NCI-H526 treated with DMSO at 0.1 percent for 48 hours (cell line): ENCODE results near the gene SH3PXD2A.
A peak's percentile ranks its signal among the peaks of the same experiment; 100 is the strongest.

Experiments used
- DNase-seq: peaks from one replicate; lab custom pipeline; 2025; lab: John Stamatoyannopoulos, UW

SH3PXD2A gene, protein sequence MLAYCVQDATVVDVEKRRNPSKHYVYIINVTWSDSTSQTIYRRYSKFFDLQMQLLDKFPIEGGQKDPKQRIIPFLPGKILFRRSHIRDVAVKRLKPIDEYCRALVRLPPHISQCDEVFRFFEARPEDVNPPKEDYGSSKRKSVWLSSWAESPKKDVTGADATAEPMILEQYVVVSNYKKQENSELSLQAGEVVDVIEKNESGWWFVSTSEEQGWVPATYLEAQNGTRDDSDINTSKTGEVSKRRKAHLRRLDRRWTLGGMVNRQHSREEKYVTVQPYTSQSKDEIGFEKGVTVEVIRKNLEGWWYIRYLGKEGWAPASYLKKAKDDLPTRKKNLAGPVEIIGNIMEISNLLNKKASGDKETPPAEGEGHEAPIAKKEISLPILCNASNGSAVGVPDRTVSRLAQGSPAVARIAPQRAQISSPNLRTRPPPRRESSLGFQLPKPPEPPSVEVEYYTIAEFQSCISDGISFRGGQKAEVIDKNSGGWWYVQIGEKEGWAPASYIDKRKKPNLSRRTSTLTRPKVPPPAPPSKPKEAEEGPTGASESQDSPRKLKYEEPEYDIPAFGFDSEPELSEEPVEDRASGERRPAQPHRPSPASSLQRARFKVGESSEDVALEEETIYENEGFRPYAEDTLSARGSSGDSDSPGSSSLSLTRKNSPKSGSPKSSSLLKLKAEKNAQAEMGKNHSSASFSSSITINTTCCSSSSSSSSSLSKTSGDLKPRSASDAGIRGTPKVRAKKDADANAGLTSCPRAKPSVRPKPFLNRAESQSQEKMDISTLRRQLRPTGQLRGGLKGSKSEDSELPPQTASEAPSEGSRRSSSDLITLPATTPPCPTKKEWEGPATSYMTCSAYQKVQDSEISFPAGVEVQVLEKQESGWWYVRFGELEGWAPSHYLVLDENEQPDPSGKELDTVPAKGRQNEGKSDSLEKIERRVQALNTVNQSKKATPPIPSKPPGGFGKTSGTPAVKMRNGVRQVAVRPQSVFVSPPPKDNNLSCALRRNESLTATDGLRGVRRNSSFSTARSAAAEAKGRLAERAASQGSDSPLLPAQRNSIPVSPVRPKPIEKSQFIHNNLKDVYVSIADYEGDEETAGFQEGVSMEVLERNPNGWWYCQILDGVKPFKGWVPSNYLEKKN

DNA sequence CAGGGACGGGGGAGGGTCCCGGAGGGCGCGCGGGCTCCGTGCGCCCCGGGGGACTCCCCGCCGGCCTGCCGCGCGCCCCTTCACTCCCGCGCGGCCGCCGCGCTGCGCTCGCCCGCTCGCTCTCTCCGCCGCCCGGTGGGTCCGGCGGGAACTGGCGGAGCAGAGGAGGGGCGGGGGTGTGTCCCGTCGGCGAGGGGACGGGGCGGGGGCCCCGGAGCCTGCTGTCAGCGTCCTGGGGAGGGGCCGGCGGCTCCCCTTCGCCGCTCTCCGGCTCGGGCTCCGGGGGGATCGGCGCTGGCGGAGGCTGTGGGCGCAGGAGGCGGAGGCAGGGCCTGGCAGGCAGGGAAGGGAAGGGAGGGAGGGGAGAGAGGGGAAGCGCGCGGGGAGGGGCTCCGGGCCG lies at the start of gene SH3PXD2A:
TSS of gene SH3PXD2A (minus strand) at position 153 of the 400 bp plus-strand sequence. CDS start 310 bp downstream, outside the sequence.
- peak; percentile 16 for DNase-seq

DNA sequence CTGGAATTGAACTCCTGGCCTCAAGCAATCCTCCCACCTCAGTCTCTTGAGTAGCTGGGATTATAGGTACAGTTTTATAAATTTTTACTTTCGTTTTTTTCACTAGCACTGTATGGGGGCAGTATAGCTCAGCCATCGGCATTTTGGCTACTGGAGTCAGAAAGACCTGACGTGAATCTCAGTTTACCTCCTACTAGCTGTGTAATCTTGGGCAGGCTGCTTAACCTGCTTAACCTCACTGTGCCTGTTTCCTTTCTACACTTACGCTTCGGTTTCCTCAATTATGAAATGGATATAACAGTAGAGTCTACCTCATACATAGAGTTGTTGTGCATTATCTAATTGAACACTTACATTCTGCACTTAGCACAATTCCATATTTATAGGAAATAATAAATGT lies 45.9 kb upstream of the SH3PXD2A start:
- no peak for DNase-seq

GRCh38 chr10:103899312-103899711 lies 43.9 kb upstream of the SH3PXD2A start:
- DNase-seq, result no peak

DNA sequence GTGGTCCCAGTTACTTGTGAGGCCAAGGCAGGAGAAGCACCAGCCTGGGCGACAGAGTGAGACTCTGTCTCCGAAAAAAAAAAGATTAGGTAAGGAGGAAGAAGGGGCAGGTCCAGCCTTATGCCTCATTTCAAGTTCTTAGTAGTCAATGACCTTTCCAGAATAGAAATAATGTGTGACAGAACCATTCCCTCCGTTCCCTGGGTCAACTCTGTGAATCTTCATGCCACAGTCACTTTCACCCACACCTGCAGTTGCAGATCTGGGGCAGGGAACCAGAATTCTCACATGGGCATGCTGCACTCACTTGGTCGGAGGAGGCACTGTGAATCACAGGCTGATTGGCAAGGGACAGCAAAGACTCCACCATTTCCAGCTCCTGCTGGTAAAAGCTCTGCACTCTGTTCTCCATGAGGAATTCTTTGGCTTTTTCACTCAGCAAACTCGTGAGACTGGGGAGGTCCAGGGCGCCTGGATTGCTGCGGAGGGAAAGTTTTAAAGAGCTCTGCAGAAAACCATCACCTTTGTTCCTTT lies 41.9 kb upstream of the SH3PXD2A start:
- DNase-seq, result no peak

DNA sequence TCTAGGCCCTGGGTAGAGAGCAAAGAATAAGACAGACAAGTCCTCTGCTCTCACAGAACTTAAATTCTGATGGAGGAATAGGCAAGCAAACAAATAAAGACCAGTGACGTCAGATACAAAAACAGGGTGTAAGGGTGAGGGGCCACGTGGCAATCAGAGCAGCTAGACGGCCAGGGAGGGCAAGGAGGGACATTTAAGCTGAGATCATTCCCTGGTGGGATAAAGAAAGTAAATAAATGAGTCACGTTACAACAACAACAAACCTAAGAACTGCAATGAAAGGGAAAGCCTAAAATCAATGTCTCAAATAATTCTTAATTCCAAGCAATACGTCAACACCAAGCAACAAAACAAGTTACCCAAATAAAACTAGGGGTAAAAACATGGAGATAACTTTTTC lies 40.8 kb upstream of the SH3PXD2A start:
- no peak for DNase-seq

DNA sequence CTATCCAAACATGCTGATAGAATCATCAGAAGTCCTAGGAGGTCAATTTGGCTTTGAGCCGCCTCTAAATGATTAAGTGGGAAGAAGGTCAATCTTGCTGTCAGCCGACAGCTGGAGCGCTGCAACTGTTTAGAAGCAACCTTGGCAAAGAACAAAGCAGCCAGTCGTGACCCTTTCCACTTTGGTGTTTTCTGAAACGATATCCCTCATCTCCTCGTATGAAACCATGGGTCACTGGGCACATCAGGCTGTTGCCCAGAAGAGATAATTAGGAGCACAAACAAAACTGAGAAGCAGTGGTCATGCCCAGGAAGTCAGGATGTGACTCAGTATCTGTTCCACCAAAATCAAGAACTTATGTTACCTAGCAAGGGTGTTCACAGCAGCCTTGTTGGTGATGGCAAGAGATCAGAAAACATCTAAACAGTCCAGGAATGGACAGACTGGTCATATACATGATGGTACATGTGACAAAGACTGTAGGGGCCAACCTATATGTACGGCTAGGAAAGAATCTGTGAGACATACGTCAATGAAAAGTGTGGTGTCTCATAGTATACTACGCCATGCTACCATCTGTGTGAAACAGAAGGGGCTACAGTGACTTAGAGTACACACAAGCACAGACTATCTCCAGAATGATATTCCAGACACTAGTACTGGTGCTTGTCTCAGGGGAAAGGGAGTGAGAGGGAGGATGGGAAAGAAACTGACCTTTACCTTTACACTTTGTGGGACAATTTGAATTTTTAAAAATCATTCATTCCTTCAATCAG lies 40.2 kb upstream of the SH3PXD2A start:
- no peak for DNase-seq

DNA sequence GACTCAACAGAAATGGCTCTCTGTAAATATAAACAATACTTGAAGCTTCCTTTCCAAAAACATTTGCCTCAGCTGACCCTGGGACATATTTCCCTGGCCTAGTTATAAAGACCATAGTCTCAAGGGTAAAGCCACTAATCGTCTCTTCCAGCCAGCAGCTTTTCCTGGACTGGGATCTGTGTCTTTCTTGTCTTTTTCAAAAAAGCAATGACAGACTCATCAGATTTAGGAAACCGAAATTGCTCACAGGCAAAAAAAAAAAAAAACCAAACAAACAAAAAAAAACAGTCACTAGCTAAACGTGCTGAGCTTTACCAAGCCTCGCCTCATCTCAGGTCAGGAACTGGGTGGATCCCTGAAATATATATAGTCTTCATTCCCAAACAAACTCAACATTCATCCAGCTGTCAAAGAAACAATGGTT lies 39.1 kb upstream of the SH3PXD2A start:
- DNase-seq, result no peak

DNA sequence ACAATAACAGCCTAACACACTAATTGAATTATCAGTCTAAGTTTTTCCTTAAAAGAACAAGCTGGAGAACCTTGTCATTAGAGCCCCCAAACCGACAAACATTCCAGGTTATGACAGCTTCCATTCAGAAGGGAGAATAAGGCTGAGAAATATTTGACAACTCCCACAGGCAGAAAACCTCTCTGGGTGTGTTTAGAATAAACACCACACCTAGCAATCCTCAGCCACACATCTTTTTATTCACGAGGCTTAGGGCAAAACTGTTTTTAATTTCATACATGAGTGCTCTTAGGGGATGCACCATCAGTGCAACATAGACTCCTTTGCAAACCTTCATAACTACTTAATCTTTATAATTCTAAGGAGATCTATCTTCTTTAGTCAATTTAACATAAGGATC lies 38.4 kb upstream of the SH3PXD2A start:
- DNase-seq, result no peak

DNA sequence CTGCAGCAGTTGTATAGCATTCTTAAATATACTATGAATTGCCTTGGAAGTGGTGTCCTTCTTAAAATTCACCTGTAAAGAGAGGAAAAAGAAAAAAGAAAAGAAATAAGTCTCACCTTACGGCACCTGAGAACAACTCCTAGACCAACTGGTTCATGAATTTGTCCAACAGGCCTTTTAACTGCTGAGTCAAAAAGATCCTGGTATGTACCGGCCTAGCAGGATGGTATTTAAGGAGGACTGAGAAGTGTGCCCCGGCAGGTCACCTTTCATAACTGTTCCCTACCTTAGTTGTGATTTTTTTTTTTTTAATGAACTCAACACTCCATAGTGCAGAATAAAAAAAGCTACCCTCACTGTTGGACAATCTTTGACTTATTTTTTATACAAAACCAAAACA lies 36.8 kb upstream of the SH3PXD2A start:
- no peak for DNase-seq

DNA sequence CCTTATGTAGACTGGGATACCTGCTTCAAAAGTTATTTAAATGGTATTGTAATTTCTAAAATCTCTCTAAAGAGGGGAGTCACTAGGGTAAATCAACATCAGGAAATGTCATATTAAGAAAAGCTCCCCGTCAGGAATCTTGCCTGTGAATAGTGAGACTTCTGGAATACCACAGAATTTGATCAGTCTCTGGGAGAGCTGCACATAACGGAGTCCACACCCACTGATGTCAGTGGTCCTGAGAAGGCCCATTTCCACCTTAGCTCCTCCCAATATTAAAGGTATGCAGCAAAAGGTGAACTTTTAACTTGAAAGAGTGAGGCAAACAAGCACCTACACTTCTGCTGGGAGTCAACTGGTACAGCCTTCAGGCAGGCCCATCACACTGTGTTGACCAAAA lies 35.3 kb upstream of the SH3PXD2A start:
- DNase-seq, result no peak

DNA sequence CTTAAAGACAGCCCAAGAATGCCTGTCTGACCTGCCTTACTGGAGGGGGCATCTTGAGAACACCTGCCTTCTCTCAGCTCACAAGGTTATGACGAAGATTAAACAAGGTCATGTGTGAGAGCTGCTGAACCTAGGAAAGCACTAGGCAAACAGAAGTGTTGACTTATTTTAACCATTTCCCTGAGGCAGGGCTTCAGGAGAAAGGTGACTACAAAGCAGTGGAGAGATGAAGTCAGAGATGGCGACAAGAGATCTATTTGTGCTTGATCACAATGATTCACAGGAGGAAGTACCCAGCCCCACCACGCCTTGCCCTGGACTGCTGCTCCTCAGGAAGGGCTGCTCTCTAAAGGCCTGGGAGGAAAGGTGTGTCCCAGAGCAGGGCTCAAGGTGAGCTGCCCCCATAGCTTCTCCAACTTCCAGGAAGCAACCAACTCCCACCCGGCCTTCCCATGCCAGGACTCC lies 34.9 kb upstream of the SH3PXD2A start:
- DNase-seq, result no peak

DNA sequence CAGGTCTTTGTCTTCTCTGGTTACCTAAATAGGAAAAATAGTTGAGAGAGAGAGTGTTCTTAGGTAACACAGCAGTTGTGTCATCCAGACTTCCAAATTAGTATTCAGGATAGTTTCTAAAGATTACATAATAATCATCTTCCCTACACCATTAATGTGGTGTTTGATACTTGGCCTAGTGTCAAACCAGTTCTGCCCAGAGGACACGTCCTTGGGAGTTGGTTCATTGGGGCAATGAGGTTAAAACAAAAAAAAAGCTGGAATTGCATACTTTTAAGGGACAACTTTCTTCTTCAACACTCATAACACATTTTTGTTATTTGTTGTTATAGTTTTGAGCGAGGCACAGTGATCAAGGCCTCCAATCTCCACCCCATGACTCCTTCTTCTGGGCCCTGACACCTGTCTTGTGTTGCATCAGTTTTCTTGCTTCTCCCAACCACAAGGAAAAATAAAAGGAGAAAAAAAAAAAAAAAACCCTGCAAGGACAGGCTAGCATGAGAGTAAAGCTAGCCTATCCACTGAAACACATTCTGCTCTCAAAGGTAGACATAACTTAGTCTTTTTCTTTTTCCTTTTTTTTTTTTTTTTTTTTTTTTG lies 33.8 kb upstream of the SH3PXD2A start:
- no peak for DNase-seq

DNA sequence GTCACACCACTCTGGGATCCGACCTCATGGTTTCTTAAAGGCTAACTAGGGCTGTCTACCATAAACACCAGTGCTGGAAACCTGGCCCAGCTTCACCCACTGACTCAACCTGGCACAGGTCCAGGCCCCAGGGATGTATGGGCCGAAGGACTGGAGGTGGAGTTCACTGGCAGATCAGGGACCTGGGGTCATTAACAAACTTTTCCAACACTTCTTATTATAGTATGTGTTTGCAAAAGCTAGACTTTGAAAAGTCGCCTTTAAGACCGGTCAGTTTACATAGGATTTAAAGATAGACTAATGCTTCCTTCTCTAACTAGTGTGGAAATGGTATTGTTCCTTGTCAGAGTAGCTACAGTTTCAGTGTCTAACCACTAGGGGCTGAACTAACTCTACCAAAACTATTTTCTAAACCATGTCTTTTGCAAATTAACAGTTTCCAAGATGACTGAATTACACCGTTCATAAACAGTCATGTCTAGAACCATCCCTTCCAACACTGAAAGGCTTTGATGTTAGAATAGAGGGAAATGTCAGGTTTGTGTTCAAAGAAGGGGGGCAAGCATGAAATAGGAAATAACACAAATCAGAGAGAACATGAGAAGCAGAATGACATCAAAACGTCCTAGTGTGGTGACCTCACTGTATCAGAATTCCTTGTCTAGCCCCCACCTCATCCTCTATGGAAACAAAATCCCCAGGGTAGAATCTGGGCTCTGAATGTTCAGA lies 32.9 kb upstream of the SH3PXD2A start:
- DNase-seq, result peak; percentile 19

DNA sequence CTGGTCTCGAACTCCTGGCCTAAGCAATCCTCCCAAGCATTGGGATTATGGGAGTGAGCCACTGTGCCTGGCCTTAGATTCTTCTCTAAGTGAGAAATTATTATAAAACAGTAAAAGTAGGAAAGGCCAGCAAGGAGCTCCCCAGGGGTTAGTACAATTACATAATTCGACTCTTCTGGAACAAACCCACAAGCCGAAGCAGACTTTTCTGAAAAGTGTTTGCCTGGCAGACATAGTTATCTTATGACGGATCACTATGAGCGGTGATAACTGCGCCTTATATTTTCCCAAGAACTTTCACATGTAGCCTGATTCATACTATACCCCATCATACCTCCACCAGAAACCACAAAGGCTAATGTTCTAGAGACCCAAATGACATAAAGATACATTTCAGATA lies 30.2 kb upstream of the SH3PXD2A start:
- DNase-seq, result no peak

DNA sequence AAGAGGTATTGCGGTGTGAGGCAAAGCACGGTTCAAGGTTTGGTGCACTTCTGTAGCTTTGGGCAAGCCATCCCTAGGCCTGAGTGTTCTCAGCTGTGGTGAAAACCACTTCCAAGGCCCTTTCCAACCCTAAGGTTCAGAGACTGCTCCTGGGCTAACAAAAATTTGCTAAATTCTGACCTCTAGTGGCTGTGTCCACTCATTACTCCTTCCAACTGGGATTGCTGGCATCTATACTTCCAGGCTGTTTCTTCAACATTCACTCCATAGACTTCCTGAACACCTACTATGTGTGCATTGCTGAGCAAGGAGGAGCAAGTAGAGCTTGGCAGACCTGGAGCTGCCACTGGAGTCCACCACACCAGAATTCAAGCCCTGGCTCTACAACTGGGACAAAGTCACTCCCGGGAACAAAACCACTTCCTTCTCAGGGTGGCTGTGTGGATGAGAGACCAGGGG lies 29.3 kb upstream of the SH3PXD2A start:
- DNase-seq, result peak; percentile 40

DNA sequence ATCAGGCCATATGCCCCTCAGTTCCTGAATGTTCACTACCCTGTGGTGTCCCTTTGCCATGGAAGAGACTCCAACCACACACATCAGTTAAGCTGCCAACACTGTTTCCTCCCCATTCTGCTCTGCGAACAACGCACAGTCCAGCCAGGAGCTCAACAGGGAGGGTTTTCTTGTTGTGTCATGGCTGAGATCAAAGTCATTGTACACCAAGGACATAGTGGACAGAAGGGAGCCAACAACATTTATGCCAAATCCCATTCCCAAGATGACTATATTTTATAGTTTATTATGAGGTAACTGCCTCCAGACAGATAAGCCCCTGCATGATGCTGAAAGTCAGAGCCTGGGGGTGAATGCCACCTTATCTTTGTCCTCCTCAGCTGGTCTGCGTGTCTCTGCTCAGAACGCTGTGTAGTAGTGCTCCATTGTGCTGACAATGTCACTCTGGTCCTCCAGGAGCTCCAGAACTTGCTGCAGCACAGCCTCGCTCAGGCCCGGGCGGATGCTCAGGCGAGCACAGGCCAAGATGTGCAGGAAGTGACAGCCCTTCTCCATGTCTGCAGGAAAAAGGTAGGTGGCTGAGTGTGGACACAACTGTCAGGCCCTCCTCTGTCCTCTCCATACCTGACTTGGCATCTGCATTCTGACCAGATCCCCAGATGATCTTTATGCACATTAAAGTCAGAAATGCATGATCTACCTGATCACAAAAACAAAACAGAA lies 27.1 kb upstream of the SH3PXD2A start:
- DNase-seq, result no peak

- DNase-seq, result no peak
These were observed 26.3 kb upstream of the SH3PXD2A start for GRCh38 chr10:103881416-103882284.

GRCh38 chr10:103879831-103880230 lies 24.5 kb upstream of the SH3PXD2A start:
- no peak for DNase-seq
